T-cell (primary cell): ENCODE results near the gene ATG3. TPM values are rescaled to one million over a fixed set of nuclear protein-coding genes. Genes with fewer than 3 reads are reported as not detected.
A peak's percentile ranks its signal among the peaks of the same experiment; 100 is the strongest.

Experiments
- ATAC-seq, 4 experiments: fragments of 200-7000 bp in 3 of 4; fragments of 150-1000 bp in 1 of 4; cut with Tn5 transposase; replicated peaks in 1 of 4; 1 replicate in 3 of 4; 2 replicates in 1 of 4; pipeline ENCODE4 v1.10.0; 2021; ENCODE audit warnings: moderate library complexity in 3 of 4, mild to moderate bottlenecking in 2 of 4, moderate number of reproducible peaks in 1 of 4
- CTCF ChIA-PET, 2 donors: fragments of 300-600 bp; sonication (Branson Sonifier 250); formaldehyde crosslinking; loops; one replicate each; lab custom pipeline; 2022; ENCODE audit warnings: antibody characterized with exemption in 2 of 2; lab: Charles Lee
- POLR2A ChIA-PET, 2 donors: fragments of 300-600 bp; sonication (Branson Sonifier 250); formaldehyde crosslinking; loops; one replicate each; lab custom pipeline; 2022; ENCODE audit warnings: antibody characterized with exemption in 2 of 2; lab: Charles Lee
- DNase-seq, 35 experiments: peaks; one replicate each; pipeline versions ENCODE4 v3.0.0 to v3.0.0-alpha.2; 2013 to 2023
- H3K27ac ChIP-seq: one replicate; pipeline ENCODE4 v1.5.1; 2013; ENCODE audit warnings: low read length
- H3K27me3 ChIP-seq, 2 experiments: replicated peaks in 1 of 2; 1 replicate in 1 of 2; 2 replicates in 1 of 2; pipeline versions ENCODE4 v1.6.1 to v1.7.0; 2013; ENCODE audit warnings: low read length in 1 of 2, mixed read lengths in 1 of 2; ENCODE audit not compliant: control insufficient read depth in 2 of 2, insufficient read depth in 2 of 2; ENCODE audit errors: extremely low read depth in 1 of 2
- H3K36me3 ChIP-seq, 2 donors: 1 replicate in 1 of 2; 2 replicates in 1 of 2; pipeline versions ENCODE4 v1.6.1 to v1.7.0; 2013; ENCODE audit warnings: low read length in 1 of 2; ENCODE audit not compliant: control insufficient read depth in 2 of 2, insufficient read depth in 1 of 2; ENCODE audit errors: extremely low read depth in 1 of 2
- H3K4me1 ChIP-seq, 2 experiments: 1 replicate in 1 of 2; 2 replicates in 1 of 2; pipeline versions ENCODE4 v1.6.1 to v1.7.0; 2013; ENCODE audit warnings: low read length in 2 of 2, mixed read lengths in 1 of 2; ENCODE audit not compliant: insufficient read depth in 2 of 2, control insufficient read depth in 1 of 2; ENCODE audit errors: extremely low read depth in 1 of 2
- H3K4me3 ChIP-seq, 2 donors: 1 replicate in 1 of 2; 2 replicates in 1 of 2; pipeline versions ENCODE4 v1.5.1 to v1.7.0; 2013; ENCODE audit warnings: mild to moderate bottlenecking in 2 of 2, low read length in 1 of 2, moderate library complexity in 1 of 2; ENCODE audit not compliant: control insufficient read depth in 1 of 2; ENCODE audit errors: extremely low read depth in 1 of 2
- H3K9me3 ChIP-seq: 2 replicates; pipeline ENCODE4 v1.7.0; 2013
- H3K27ac Mint-ChIP-seq, 2 donors: one replicate each; pipeline ENCODE4 v1.8.0; 2020 to 2021; ENCODE audit warnings: mild to moderate bottlenecking in 2 of 2, mixed read lengths in 2 of 2
- H3K27me3 Mint-ChIP-seq, 2 donors: one replicate each; pipeline ENCODE4 v1.8.0; 2021 to 2022; ENCODE audit warnings: mixed read lengths in 2 of 2
- H3K36me3 Mint-ChIP-seq: one replicate; pipeline ENCODE4 v1.8.0; 2021; ENCODE audit warnings: mixed read lengths
- H3K4me1 Mint-ChIP-seq, 3 donors: one replicate each; pipeline ENCODE4 v1.8.0; 2020 to 2022; ENCODE audit warnings: mixed read lengths in 3 of 3, mild to moderate bottlenecking in 1 of 3
- H3K4me3 Mint-ChIP-seq, 3 donors: one replicate each; pipeline ENCODE4 v1.8.0; 2020 to 2022; ENCODE audit warnings: mild to moderate bottlenecking in 3 of 3, mixed read lengths in 3 of 3, moderate library complexity in 3 of 3
- H3K9me3 Mint-ChIP-seq, 3 donors: one replicate each; pipeline ENCODE4 v1.8.0; 2020 to 2022; ENCODE audit warnings: mixed read lengths in 3 of 3
- WGBS: methylation state at CpG from one replicate; pipeline ENCODE4 v1.1.5; 2013; ENCODE audit warnings: missing lambda C conversion rate; ENCODE audit not compliant: insufficient coverage; 5-methylcytosine and 5-hydroxymethylcytosine counted together
- total RNA-seq, 35 experiments: library from RNA in 6 of 35; stranded (reverse) in 6 of 35; fragments of 120-200 nt in 1 of 35; gene quantifications; one replicate each; pipeline versions ENCODE4 v1.2.1 to v1.2.4 and lab custom pipeline; 2013 to 2026

The ATG3 gene
- total RNA-seq, 5 donors from 2014 or later (not counting 1 experiment from before 2014, with no cell fraction given): 40.5 to 51.1 (median 49.0) TPM

- CTCF ChIA-PET: interaction anchor here (0.7 to 1.0 kb wide), 3 partner anchors 187 to 408 kb away, joined by 3 read pairs; no protein-coding TSS in a partner anchor
- no CpG with 5 or more reads among the region's 2 CpGs for WGBS
- Histone ChIP-seq H3K27ac (no peak overlapping the region), H3K4me1 (peaks cover 0 to 7% of the 10 kb centered on the region in 2 experiments), H3K4me3 (no peak overlapping the region), H3K27me3 (no peaks in the 10 kb centered on the region), H3K36me3 (no peaks in the 10 kb centered on the region), H3K9me3 (no peaks in the 10 kb centered on the region)
- H3K36me3 Mint-ChIP-seq: peaks cover 5% of the 10 kb centered on the region
- H3K27me3 Mint-ChIP-seq: no peaks in the 10 kb centered on the region
- POLR2A ChIA-PET: interaction anchor here in 1 of 2 donors (0.7 to 1.0 kb wide), 2 partner anchors 16 to 102 kb away, joined by 4 read pairs; partner anchors contain the start of gene BTLA
- no peak overlapping the region for H3K4me3 Mint-ChIP-seq
- peaks cover 22 to 23% (median 23%) of the 10 kb centered on the region in 3 donors for H3K4me1 Mint-ChIP-seq
- ATAC-seq (peak; percentile 19 to 63 (median 34)), DNase-seq (no peak)
- peak overlapping the region in 1 of 2 donors; percentile 55 for H3K27ac Mint-ChIP-seq
- H3K9me3 Mint-ChIP-seq: peaks cover 0 to 6% (median 2%) of the 10 kb centered on the region in 3 donors
Observed at GRCh38 chr3:112514527-112515128, 47.1 kb downstream of the ATG3 start.

GRCh38 chr3:112512320-112512719 is 49.4 kb downstream of the ATG3 start:
- Mint-ChIP-seq H3K9me3 (peaks cover 0 to 6% (median 2%) of the 10 kb centered on the region in 3 donors), H3K36me3 (peaks cover 5% of the 10 kb centered on the region), H3K4me3 (no peak overlapping the region), H3K27me3 (no peaks in the 10 kb centered on the region), H3K27ac (no peak overlapping the region), H3K4me1 (peaks cover 14 to 22% (median 22%) of the 10 kb centered on the region in 3 donors)
- no peaks in the 10 kb centered on the region for H3K36me3 ChIP-seq
- CTCF ChIA-PET: interaction anchor here (0.6 to 1.7 kb wide), 6 partner anchors 151 to 986 kb away, joined by 3 to 8 read pairs (median 4); no protein-coding TSS in a partner anchor
- no peak overlapping the region for H3K27ac ChIP-seq
- no peak overlapping the region for H3K4me3 ChIP-seq
- no peaks in the 10 kb centered on the region for H3K27me3 ChIP-seq
- H3K4me1 ChIP-seq: peaks cover 0 to 4% of the 10 kb centered on the region in 2 experiments
- DNase-seq: no peak
- no peak for ATAC-seq
- no peaks in the 10 kb centered on the region for H3K9me3 ChIP-seq
- POLR2A ChIA-PET: interaction anchor here in 1 of 2 donors (0.5 to 0.8 kb wide), 2 partner anchors 8 to 986 kb away, joined by 3 to 6 read pairs; no protein-coding TSS in a partner anchor

GRCh38 chr3:112508860-112509259 is 52.9 kb downstream of the ATG3 start:
- peaks cover 18 to 27% (median 22%) of the 10 kb centered on the region in 3 donors for H3K4me1 Mint-ChIP-seq
- no peak overlapping the region for H3K27ac ChIP-seq

DNA sequence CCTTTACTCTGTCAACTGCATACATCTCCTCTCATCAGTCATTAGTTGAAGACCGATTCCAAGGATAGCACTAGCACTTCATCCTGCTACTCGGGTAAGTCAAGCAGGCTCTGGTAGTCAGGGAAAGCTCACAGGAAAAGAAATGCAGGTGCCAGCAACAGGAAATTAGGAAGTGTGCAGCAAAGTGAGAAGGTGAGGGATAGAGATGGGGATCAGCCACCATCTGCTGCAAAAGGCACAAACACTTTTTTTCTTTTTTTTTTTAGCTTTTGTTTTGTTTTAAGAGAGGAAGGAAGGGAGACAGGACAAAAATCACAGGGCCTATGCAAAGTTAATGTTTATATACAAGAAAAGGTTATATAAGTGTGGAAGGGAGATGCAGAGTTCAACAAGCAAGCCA is 53.5 kb downstream of the ATG3 start:
- Histone ChIP-seq H3K4me1 (peaks cover 0 to 4% of the 10 kb centered on the region in 2 experiments), H3K36me3 (no peaks in the 10 kb centered on the region), H3K27me3 (no peaks in the 10 kb centered on the region), H3K4me3 (no peak overlapping the region), H3K27ac (no peak overlapping the region), H3K9me3 (no peaks in the 10 kb centered on the region)
- POLR2A ChIA-PET: interaction anchor here in 1 of 2 donors (0.6 kb wide), 1 partner anchor 47 kb away, joined by 3 read pairs; no protein-coding TSS in a partner anchor
- H3K4me1 Mint-ChIP-seq: peaks cover 18 to 27% (median 22%) of the 10 kb centered on the region in 3 donors
- H3K4me3 Mint-ChIP-seq: no peak overlapping the region
- H3K27me3 Mint-ChIP-seq: no peaks in the 10 kb centered on the region
- H3K9me3 Mint-ChIP-seq: peaks cover 0 to 6% (median 2%) of the 10 kb centered on the region in 3 donors
- WGBS: no CpG with 5 or more reads among the region's 2 CpGs
- no peak overlapping the region for H3K27ac Mint-ChIP-seq
- peaks cover 5% of the 10 kb centered on the region for H3K36me3 Mint-ChIP-seq
- CTCF ChIA-PET: interaction anchor here in 1 of 2 donors (0.6 to 0.9 kb wide), 3 partner anchors 18 to 203 kb away, joined by 3 to 6 read pairs (median 3); no protein-coding TSS in a partner anchor
- ATAC-seq (no peak), DNase-seq (no peak)

More at GRCh38 chr3:112508860-112509259, 52.9 kb downstream of the ATG3 start:
- H3K4me1 ChIP-seq: peaks cover 0 to 4% of the 10 kb centered on the region in 2 experiments
- H3K36me3 ChIP-seq: no peaks in the 10 kb centered on the region
- no peaks in the 10 kb centered on the region for H3K9me3 ChIP-seq
- H3K27me3 Mint-ChIP-seq: no peaks in the 10 kb centered on the region
- H3K27ac Mint-ChIP-seq: peak overlapping the region in 1 of 2 donors; percentile 43
- ChIA-PET POLR2A (interaction anchor here in 1 of 2 donors (0.6 kb wide), 1 partner anchor 48 kb away, joined by 3 read pairs; no protein-coding TSS in a partner anchor), CTCF (interaction anchor here in 1 of 2 donors (0.6 to 0.9 kb wide), 2 partner anchors 19 to 177 kb away, joined by 3 to 6 read pairs; no protein-coding TSS in a partner anchor)
- no peak for ATAC-seq
- H3K27me3 ChIP-seq: no peaks in the 10 kb centered on the region
- no peak for DNase-seq
- H3K4me3 ChIP-seq: no peak overlapping the region
- H3K36me3 Mint-ChIP-seq: peaks cover 5% of the 10 kb centered on the region
- no peak overlapping the region for H3K4me3 Mint-ChIP-seq
- H3K9me3 Mint-ChIP-seq: peaks cover 0 to 6% (median 2%) of the 10 kb centered on the region in 3 donors

GRCh38 chr3:112505907-112506306 is 55.9 kb downstream of the ATG3 start:
- peaks cover 21 to 31% (median 22%) of the 10 kb centered on the region in 3 donors for H3K4me1 Mint-ChIP-seq
- ATAC-seq (no peak), DNase-seq (no peak)
- peaks cover 0 to 4% of the 10 kb centered on the region in 2 experiments for H3K4me1 ChIP-seq
- H3K9me3 ChIP-seq: no peaks in the 10 kb centered on the region
- no peak overlapping the region for H3K4me3 Mint-ChIP-seq
- 29% methylated on average over 1 of the region's 2 CpGs for WGBS
- H3K27me3 ChIP-seq: no peaks in the 10 kb centered on the region
- no peak overlapping the region for H3K27ac Mint-ChIP-seq
- H3K36me3 ChIP-seq: no peaks in the 10 kb centered on the region
- ChIA-PET CTCF (interaction anchor here in 1 of 2 donors (0.6 kb wide), 1 partner anchor 10 kb away, joined by 3 read pairs; no protein-coding TSS in a partner anchor), POLR2A (interaction anchor here in 1 of 2 donors (0.5 kb wide), 1 partner anchor 180 kb away, joined by 4 read pairs; no protein-coding TSS in a partner anchor)
- no peaks in the 10 kb centered on the region for H3K9me3 Mint-ChIP-seq
- H3K4me3 ChIP-seq: no peak overlapping the region
- no peak overlapping the region for H3K27ac ChIP-seq
- no peaks in the 10 kb centered on the region for H3K27me3 Mint-ChIP-seq
- no peaks in the 10 kb centered on the region for H3K36me3 Mint-ChIP-seq

DNA sequence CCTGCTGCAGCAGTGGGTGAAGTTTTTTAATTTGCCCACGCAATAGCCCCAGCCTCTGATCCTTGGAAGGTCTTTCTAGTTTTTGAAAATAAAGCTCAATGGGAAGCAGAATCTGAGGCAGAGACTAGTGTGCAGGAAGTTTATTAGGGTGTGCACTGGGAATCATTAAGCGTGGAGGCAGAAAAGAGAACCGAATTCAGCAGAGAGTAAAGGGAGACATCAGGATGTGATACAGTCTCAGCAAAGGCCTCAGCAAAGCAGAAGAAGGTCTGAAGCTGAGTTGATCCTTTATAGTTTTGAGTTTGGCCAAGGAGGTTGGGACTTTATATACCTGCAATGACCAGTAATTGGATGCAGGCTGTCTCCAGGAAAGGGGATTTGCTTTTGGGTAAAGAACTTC is 57.6 kb downstream of the ATG3 start:
- peaks cover 0 to 14% of the 10 kb centered on the region in 2 experiments for H3K4me1 ChIP-seq
- no peak for ATAC-seq
- H3K27ac ChIP-seq: no peak overlapping the region
- no peak overlapping the region for H3K27ac Mint-ChIP-seq
- no peaks in the 10 kb centered on the region for H3K27me3 Mint-ChIP-seq
- CTCF ChIA-PET: interaction anchor here in 1 of 2 donors (0.6 kb wide), 1 partner anchor 878 kb away, joined by 5 read pairs; no protein-coding TSS in a partner anchor
- no peaks in the 10 kb centered on the region for H3K9me3 Mint-ChIP-seq
- no peaks in the 10 kb centered on the region for H3K27me3 ChIP-seq
- H3K36me3 ChIP-seq: no peaks in the 10 kb centered on the region
- no peak overlapping the region for H3K4me3 Mint-ChIP-seq
- H3K9me3 ChIP-seq: no peaks in the 10 kb centered on the region
- POLR2A ChIA-PET: interaction anchor here in 1 of 2 donors (0.6 kb wide), 1 partner anchor 9 kb away, joined by 3 read pairs; no protein-coding TSS in a partner anchor
- 92% methylated on average over 3 of the region's 3 CpGs for WGBS
- H3K4me3 ChIP-seq: no peak overlapping the region
- H3K36me3 Mint-ChIP-seq: no peaks in the 10 kb centered on the region
- peaks cover 36 to 47% (median 38%) of the 10 kb centered on the region in 3 donors for H3K4me1 Mint-ChIP-seq
- DNase-seq: no peak
